Mesenchymal stem cell (in vitro differentiated cells and primary cell): ENCODE results near the gene EXOC4.
A peak's percentile ranks its signal among the peaks of the same experiment; 100 is the strongest.

Experiments used
- DNase-seq: peaks from one replicate; pipeline ENCODE4 v3.0.0-alpha.2; 2013
- H2AFZ ChIP-seq: one replicate; pipeline ENCODE4 v1.6.1; 2013; ENCODE audit warnings: low read depth, mild to moderate bottlenecking, control low read depth, inconsistent platforms, low read length, moderate library complexity
- H2AK5ac ChIP-seq: 2 replicates; pipeline ENCODE4 v1.6.1; 2013; ENCODE audit warnings: low read length, moderate library complexity, mild to moderate bottlenecking, inconsistent platforms; ENCODE audit not compliant: severe bottlenecking
- H2BK120ac ChIP-seq: one replicate; pipeline ENCODE4 v1.6.1; 2013; ENCODE audit warnings: low read depth, mild to moderate bottlenecking, inconsistent platforms, low read length, moderate library complexity
- H2BK12ac ChIP-seq, 2 experiments: one replicate each; pipeline ENCODE4 v1.6.1; 2013; ENCODE audit warnings: inconsistent platforms in 2 of 2, low read length in 2 of 2, mild to moderate bottlenecking in 2 of 2, moderate library complexity in 2 of 2, control low read depth in 1 of 2
- H2BK15ac ChIP-seq: one replicate; pipeline ENCODE4 v1.6.1; 2013; ENCODE audit warnings: mild to moderate bottlenecking, low read depth, inconsistent platforms; ENCODE audit not compliant: poor library complexity, severe bottlenecking
- H2BK5ac ChIP-seq: 2 replicates; pipeline ENCODE4 v1.6.1; 2013; ENCODE audit warnings: low read depth, mild to moderate bottlenecking, low read length, control low read depth, inconsistent platforms; ENCODE audit not compliant: poor library complexity, severe bottlenecking
- H3K14ac ChIP-seq, 2 experiments: one replicate each; pipeline ENCODE4 v1.6.1; 2013; ENCODE audit warnings: inconsistent platforms in 2 of 2, low read length in 2 of 2, control low read depth in 1 of 2, mild to moderate bottlenecking in 1 of 2, moderate library complexity in 1 of 2
- H3K18ac ChIP-seq, 2 experiments: one replicate each; pipeline ENCODE4 v1.6.1; 2013; ENCODE audit warnings: inconsistent platforms in 2 of 2, low read length in 2 of 2, control low read depth in 1 of 2, low read depth in 1 of 2, mild to moderate bottlenecking in 1 of 2
- H3K23ac ChIP-seq, 2 experiments: one replicate each; pipeline ENCODE4 v1.6.1; 2013; ENCODE audit warnings: inconsistent platforms in 2 of 2, low read length in 2 of 2, mild to moderate bottlenecking in 2 of 2, moderate library complexity in 2 of 2, control low read depth in 1 of 2
- H3K27ac ChIP-seq: 2 replicates; pipeline ENCODE4 v1.5.1; 2013; ENCODE audit warnings: mild to moderate bottlenecking, moderate library complexity, low read length, control low read depth, inconsistent platforms; ENCODE audit not compliant: poor library complexity, severe bottlenecking
- H3K27me3 ChIP-seq, 2 experiments: 2 replicates each; pipeline versions ENCODE4 v1.6.1 to v1.7.0; 2013; ENCODE audit warnings: low read length in 2 of 2, mild to moderate bottlenecking in 2 of 2, moderate library complexity in 2 of 2, control low read depth in 1 of 2, inconsistent platforms in 1 of 2; ENCODE audit not compliant: control insufficient read depth in 1 of 2, insufficient read depth in 1 of 2
- H3K36me3 ChIP-seq, 2 experiments: 2 replicates each; pipeline versions ENCODE4 v1.6.1 to v1.7.0; 2013; ENCODE audit warnings: low read length in 2 of 2, control low read depth in 1 of 2, inconsistent platforms in 1 of 2, low read depth in 1 of 2, mild to moderate bottlenecking in 1 of 2; ENCODE audit not compliant: insufficient read depth in 2 of 2, control insufficient read depth in 1 of 2
- H3K4ac ChIP-seq, 2 experiments: one replicate each; pipeline ENCODE4 v1.6.1; 2013; ENCODE audit warnings: inconsistent platforms in 2 of 2, low read length in 2 of 2, mild to moderate bottlenecking in 2 of 2, moderate library complexity in 2 of 2, control low read depth in 1 of 2, low read depth in 1 of 2
- H3K4me1 ChIP-seq: 2 replicates; pipeline ENCODE4 v1.6.1; 2013; ENCODE audit warnings: low read depth, low read length, control low read depth; ENCODE audit not compliant: control insufficient read depth, insufficient read depth
- H3K4me2 ChIP-seq: 2 replicates; pipeline ENCODE4 v1.6.1; 2013; ENCODE audit warnings: low read length, mild to moderate bottlenecking, inconsistent platforms; ENCODE audit not compliant: poor library complexity, severe bottlenecking
- H3K4me3 ChIP-seq, 2 experiments: 2 replicates each; pipeline versions ENCODE4 v1.5.1 to v1.7.0; 2013; ENCODE audit warnings: low read length in 2 of 2, mild to moderate bottlenecking in 2 of 2, control low read depth in 1 of 2, low read depth in 1 of 2; ENCODE audit not compliant: insufficient read depth in 1 of 2
- H3K79me1 ChIP-seq: replicated peaks from 2 replicates; pipeline ENCODE4 v1.6.1; 2013; ENCODE audit warnings: mild to moderate bottlenecking, control low read depth, low read length, inconsistent platforms; ENCODE audit not compliant: poor library complexity, severe bottlenecking
- H3K9ac ChIP-seq: 2 replicates; pipeline ENCODE4 v1.7.0; 2013; ENCODE audit warnings: mild to moderate bottlenecking, low read length, moderate library complexity
- H3K9me3 ChIP-seq: 2 replicates; pipeline ENCODE4 v1.7.0; 2013; ENCODE audit warnings: mild to moderate bottlenecking, low read length; ENCODE audit not compliant: control insufficient read depth
- H4K8ac ChIP-seq: one replicate; pipeline ENCODE4 v1.6.1; 2013; ENCODE audit warnings: inconsistent platforms, mild to moderate bottlenecking, low read length, moderate library complexity
- H4K91ac ChIP-seq: one replicate; pipeline ENCODE4 v1.6.1; 2013; ENCODE audit warnings: mild to moderate bottlenecking, low read length, inconsistent platforms
- WGBS: methylation state at CpG from one replicate; pipeline ENCODE4 v1.1.7; 2013; ENCODE audit warnings: mixed read lengths; 5-methylcytosine and 5-hydroxymethylcytosine counted together

EXOC4 gene

GRCh38 chr7:133746305-133746704 lies 493.4 kb downstream of the EXOC4 start:
- no peak overlapping the region for H3K4me2 ChIP-seq
- WGBS: 96% methylated on average over 2 of the region's 3 CpGs

GRCh38 chr7:133746847-133747246 lies 494.0 kb downstream of the EXOC4 start:
- WGBS: 100% methylated on average over 1 of the region's 2 CpGs
- Histone ChIP-seq H2BK5ac (no peak overlapping the region), H3K9ac (no peak overlapping the region), H3K4me2 (no peak overlapping the region), H3K14ac (no peak overlapping the region), H2BK15ac (no peak overlapping the region), H4K91ac (no peak overlapping the region), H4K8ac (no peak overlapping the region), H2BK120ac (no peak overlapping the region), H2BK12ac (no peak overlapping the region), H3K23ac (no peak overlapping the region), H3K4me1 (no peaks in the 10 kb centered on the region), H3K27me3 (no peaks in the 10 kb centered on the region), H3K18ac (no peak overlapping the region), H3K79me1 (peaks cover 3% of the 10 kb centered on the region), H3K9me3 (no peaks in the 10 kb centered on the region), H3K36me3 (no peaks in the 10 kb centered on the region), H3K4me3 (no peak overlapping the region), H2AK5ac (no peak overlapping the region), H3K27ac (no peak overlapping the region), H3K4ac (no peak overlapping the region), H2AFZ (no peak overlapping the region)
- DNase-seq: no peak

More at GRCh38 chr7:133746305-133746704, 493.4 kb downstream of the EXOC4 start:
- H2AK5ac ChIP-seq: peak overlapping the region; percentile 70
- H3K4me1 ChIP-seq: no peaks in the 10 kb centered on the region
- no peaks in the 10 kb centered on the region for H3K36me3 ChIP-seq
- H2BK5ac ChIP-seq: no peak overlapping the region
- no peak overlapping the region for H2BK15ac ChIP-seq
- H2AFZ ChIP-seq: no peak overlapping the region
- H2BK12ac ChIP-seq: no peak overlapping the region
- H3K4ac ChIP-seq: no peak overlapping the region
- H3K18ac ChIP-seq: no peak overlapping the region
- DNase-seq: no peak
- H3K23ac ChIP-seq: no peak overlapping the region
- no peak overlapping the region for H3K27ac ChIP-seq
- H4K8ac ChIP-seq: no peak overlapping the region
- no peak overlapping the region for H3K14ac ChIP-seq
- no peak overlapping the region for H2BK120ac ChIP-seq
- peaks cover 3% of the 10 kb centered on the region for H3K79me1 ChIP-seq
- H3K9me3 ChIP-seq: no peaks in the 10 kb centered on the region
- no peak overlapping the region for H4K91ac ChIP-seq
- no peaks in the 10 kb centered on the region for H3K27me3 ChIP-seq
- H3K4me3 ChIP-seq: no peak overlapping the region
- H3K9ac ChIP-seq: no peak overlapping the region

- Histone ChIP-seq H3K4ac (no peak overlapping the region), H2BK120ac (no peak overlapping the region), H2AFZ (no peak overlapping the region), H3K23ac (no peak overlapping the region), H3K79me1 (peaks cover 3% of the 10 kb centered on the region), H3K9me3 (no peaks in the 10 kb centered on the region), H3K14ac (no peak overlapping the region), H3K18ac (no peak overlapping the region), H4K8ac (no peak overlapping the region), H3K4me2 (no peak overlapping the region), H3K27me3 (no peaks in the 10 kb centered on the region), H3K4me3 (no peak overlapping the region), H2BK15ac (no peak overlapping the region), H3K9ac (no peak overlapping the region), H3K27ac (no peak overlapping the region), H4K91ac (no peak overlapping the region), H3K36me3 (no peaks in the 10 kb centered on the region), H2BK5ac (no peak overlapping the region), H2AK5ac (no peak overlapping the region), H3K4me1 (peaks cover 2% of the 10 kb centered on the region), H2BK12ac (no peak overlapping the region)
- WGBS: 91% methylated on average over 3 of the region's 4 CpGs
- no peak for DNase-seq
Measured at GRCh38 chr7:133748443-133749407, 495.8 kb downstream of the EXOC4 start.

GRCh38 chr7:133750287-133750686 lies 497.4 kb downstream of the EXOC4 start:
- Histone ChIP-seq H2BK5ac (no peak overlapping the region), H2AFZ (no peak overlapping the region), H3K36me3 (no peaks in the 10 kb centered on the region), H3K4ac (no peak overlapping the region), H3K27ac (no peak overlapping the region), H2BK120ac (no peak overlapping the region), H3K9ac (no peak overlapping the region), H3K4me1 (peaks cover 2% of the 10 kb centered on the region), H2BK15ac (no peak overlapping the region), H2AK5ac (no peak overlapping the region), H3K23ac (no peak overlapping the region), H3K4me2 (no peak overlapping the region), H4K8ac (no peak overlapping the region), H3K9me3 (no peaks in the 10 kb centered on the region), H3K18ac (no peak overlapping the region), H3K27me3 (no peaks in the 10 kb centered on the region), H2BK12ac (no peak overlapping the region), H3K79me1 (peaks cover 2% of the 10 kb centered on the region), H3K14ac (no peak overlapping the region), H3K4me3 (no peak overlapping the region), H4K91ac (no peak overlapping the region)
- 79% methylated on average over 3 of the region's 3 CpGs for WGBS
- no peak for DNase-seq
